Neutrophil (primary cell): ENCODE results near the gene CEP97.
"Not testable (repeated sequence)": the region's sequence is repeated elsewhere in the genome, so short reads cannot be mapped to it uniquely, and the experiment has no call there.

Source experiments
- H3K27ac ChIP-seq: fragments of 200-600 bp; sonication (generic); 2 replicates; pipeline ENCODE4 v1.5.1; 2016; ENCODE audit warnings: mild to moderate bottlenecking, moderate library complexity
- H3K27me3 ChIP-seq: fragments of 200-600 bp; sonication (generic); 2 replicates; pipeline ENCODE4 v1.6.0; 2016; ENCODE audit warnings: mild to moderate bottlenecking
- H3K36me3 ChIP-seq: fragments of 200-600 bp; sonication (generic); 2 replicates; pipeline ENCODE4 v1.5.1; 2017
- H3K4me1 ChIP-seq, 2 experiments: fragments of 200-600 bp in 1 of 2; sonication (generic) in 1 of 2; 1 replicate in 1 of 2; 2 replicates in 1 of 2; pipeline versions ENCODE4 v1.5.1 to v1.6.1; 2013 to 2016; ENCODE audit warnings: low read depth in 1 of 2, low read length in 1 of 2, mild to moderate bottlenecking in 1 of 2, moderate library complexity in 1 of 2; ENCODE audit not compliant: control insufficient read depth in 1 of 2, insufficient read depth in 1 of 2
- H3K4me3 ChIP-seq, 2 experiments: fragments of 200-600 bp in 1 of 2; sonication (generic) in 1 of 2; 1 replicate in 1 of 2; 2 replicates in 1 of 2; pipeline ENCODE4 v1.5.1; 2013 to 2016; ENCODE audit warnings: low read depth in 1 of 2, low read length in 1 of 2, mild to moderate bottlenecking in 1 of 2, moderate library complexity in 1 of 2
- H3K9me3 ChIP-seq: fragments of 200-600 bp; sonication (generic); 2 replicates; pipeline ENCODE4 v1.5.1; 2016
- TF ChIP-seq, protein P1 (sequence below): fragments of 200-600 bp; sonication (generic); IDR thresholded peaks from 2 replicates; pipeline ENCODE4 v1.5.1; 2016; ENCODE audit warnings: antibody characterized with exemption

Gene CEP97

DNA sequence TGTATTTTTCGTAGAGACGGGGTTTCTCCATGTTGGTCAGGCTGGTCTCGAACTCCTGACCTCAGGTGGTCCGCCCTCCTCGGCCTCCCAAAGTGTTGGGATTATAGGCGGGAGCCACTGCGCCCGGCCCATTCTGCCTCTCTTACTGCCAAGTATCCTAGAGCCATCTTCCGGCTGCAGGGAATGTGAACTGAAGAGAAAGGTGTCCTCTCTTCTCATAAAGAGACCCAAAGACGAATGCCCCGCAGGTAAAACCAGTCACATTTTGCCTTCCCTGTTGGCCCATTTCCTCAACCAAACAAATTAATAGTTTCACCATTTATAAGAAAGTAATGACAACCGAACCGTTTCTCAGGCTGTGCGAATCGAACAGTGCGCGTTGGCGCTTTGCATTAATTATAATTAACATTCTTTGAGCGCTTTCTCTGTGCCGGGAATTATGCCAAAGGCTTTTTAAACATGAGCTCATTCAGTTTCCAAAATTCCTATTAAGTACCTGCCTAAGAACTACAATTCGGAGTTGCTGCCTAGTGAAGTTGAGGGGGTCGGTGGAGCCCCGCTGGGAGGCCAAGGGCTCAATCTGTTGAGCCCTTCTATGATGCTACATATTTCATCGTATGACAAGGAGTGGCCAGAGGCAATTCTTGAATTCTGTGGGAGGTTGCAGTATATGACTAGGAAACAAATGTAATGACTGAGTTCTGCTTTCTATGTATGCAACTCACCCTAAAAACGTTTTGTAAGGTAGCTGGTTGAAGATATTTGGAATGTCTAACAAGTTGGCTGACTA is 37.1 kb upstream of the CEP97 start:
- peak overlapping the region; percentile 92 for H3K27ac ChIP-seq
- no peaks in the 10 kb centered on the region for H3K27me3 ChIP-seq
- H3K4me3 ChIP-seq: peak overlapping the region; percentile 89 to 99
- H3K9me3 ChIP-seq: no peaks in the 10 kb centered on the region
- peaks cover 43 to 47% of the 10 kb centered on the region in 2 experiments for H3K4me1 ChIP-seq
- TF ChIP-seq, protein P1, sequence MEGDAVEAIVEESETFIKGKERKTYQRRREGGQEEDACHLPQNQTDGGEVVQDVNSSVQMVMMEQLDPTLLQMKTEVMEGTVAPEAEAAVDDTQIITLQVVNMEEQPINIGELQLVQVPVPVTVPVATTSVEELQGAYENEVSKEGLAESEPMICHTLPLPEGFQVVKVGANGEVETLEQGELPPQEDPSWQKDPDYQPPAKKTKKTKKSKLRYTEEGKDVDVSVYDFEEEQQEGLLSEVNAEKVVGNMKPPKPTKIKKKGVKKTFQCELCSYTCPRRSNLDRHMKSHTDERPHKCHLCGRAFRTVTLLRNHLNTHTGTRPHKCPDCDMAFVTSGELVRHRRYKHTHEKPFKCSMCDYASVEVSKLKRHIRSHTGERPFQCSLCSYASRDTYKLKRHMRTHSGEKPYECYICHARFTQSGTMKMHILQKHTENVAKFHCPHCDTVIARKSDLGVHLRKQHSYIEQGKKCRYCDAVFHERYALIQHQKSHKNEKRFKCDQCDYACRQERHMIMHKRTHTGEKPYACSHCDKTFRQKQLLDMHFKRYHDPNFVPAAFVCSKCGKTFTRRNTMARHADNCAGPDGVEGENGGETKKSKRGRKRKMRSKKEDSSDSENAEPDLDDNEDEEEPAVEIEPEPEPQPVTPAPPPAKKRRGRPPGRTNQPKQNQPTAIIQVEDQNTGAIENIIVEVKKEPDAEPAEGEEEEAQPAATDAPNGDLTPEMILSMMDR: no peak
- H3K36me3 ChIP-seq: peaks cover 8% of the 10 kb centered on the region

DNA sequence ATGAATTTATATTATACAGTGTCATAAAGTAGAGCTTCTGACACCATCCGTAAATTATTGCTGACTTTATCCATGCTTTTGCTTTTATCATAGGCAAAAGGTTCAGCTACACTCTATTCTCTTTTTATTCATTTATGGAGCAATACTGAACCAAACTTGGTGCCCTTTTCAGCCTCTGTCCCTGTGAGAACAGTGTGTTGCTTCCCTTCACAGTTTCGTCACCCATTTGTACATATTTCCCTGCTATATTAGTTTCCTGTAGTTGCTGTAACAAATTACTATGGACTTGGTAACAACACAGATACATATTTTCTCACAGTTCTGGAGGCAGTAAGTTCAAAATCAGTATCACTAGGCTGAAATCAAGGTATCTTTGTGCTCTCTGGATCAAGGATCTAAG is 35.1 kb upstream of the CEP97 start:
- TF ChIP-seq, protein P1: no peak
- Histone ChIP-seq H3K36me3 (peaks cover 3% of the 10 kb centered on the region), H3K4me1 (peaks cover 43 to 47% of the 10 kb centered on the region in 2 experiments), H3K4me3 (no peak overlapping the region), H3K27ac (peak overlapping the region; percentile 58), H3K27me3 (no peaks in the 10 kb centered on the region), H3K9me3 (no peaks in the 10 kb centered on the region)

DNA sequence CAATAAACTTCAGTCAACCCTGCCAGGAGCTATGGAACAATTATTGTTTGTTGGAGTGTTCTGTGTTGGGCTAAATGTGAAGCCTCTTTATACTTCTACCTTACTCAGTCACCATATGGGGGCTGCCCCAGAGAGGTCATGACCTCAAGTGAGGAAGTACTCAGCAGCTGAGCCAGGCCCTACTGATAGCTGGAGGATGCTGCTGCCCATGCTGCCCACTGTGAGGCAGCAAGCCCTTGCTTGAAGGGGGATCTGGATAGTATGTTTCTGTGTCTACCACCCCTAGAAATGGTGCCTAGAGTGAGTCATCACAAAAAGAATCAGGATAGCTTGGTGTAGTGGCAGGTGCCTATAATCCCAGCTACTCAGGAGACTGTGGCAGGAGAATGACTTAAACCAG is 33.4 kb upstream of the CEP97 start:
- Histone ChIP-seq H3K4me1 (peaks cover 33 to 36% of the 10 kb centered on the region in 2 experiments), H3K4me3 (no peak overlapping the region), H3K36me3 (no peaks in the 10 kb centered on the region), H3K27me3 (no peaks in the 10 kb centered on the region), H3K27ac (no peak overlapping the region), H3K9me3 (no peaks in the 10 kb centered on the region)
- TF ChIP-seq, protein P1: no peak

DNA sequence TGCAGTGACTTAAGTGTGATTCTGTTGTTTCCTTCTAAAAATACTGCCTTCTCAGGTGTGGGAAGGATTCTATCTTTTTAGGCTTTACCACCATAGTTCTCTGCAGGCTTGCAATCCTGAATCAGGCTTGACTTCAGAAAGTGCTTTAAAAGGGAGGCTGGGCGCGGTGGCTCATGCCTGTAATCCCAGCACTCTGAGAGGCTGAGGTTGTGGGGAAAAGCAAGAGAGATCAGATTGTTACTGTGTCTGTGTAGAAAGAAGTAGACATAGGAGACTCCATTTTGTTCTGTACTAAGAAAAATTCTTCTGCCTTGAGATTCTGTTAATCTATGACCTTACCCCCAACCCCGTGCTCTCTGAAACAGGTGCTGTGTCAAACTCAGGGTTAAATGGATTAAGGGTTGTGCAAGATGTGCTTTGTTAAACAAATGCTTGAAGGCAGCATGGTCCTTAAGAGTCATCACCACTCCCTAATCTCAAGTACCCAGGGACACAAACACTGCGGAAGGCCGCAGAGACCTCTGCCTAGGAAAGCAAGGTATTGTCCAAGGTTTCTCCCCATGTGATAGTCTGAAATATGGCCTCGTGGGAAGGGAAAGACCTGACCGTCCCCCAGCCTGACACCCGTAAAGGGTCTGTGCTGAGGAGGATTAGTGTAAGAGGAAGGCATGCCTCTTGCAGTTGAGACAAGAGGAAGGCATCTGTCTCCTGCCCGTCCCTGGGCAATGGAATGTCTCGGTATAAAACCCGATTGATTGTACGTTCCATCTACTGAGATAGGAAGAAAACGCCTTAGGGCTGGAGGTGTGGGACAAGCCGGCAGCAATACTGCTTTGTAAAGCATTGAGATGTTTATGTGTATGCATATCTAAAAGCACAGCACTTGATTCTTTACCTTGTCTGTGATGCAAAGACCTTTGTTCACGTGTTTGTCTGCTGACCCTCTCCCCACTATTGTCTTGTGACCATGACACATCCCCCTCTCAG is 32.4 kb upstream of the CEP97 start:
- H3K9me3 ChIP-seq, H3K36me3 ChIP-seq, H3K27ac ChIP-seq, H3K4me3 ChIP-seq, H3K27me3 ChIP-seq: not testable (repeated sequence)
- H3K4me1 ChIP-seq: peaks cover 27 to 32% of the 10 kb centered on the region in 2 experiments

DNA sequence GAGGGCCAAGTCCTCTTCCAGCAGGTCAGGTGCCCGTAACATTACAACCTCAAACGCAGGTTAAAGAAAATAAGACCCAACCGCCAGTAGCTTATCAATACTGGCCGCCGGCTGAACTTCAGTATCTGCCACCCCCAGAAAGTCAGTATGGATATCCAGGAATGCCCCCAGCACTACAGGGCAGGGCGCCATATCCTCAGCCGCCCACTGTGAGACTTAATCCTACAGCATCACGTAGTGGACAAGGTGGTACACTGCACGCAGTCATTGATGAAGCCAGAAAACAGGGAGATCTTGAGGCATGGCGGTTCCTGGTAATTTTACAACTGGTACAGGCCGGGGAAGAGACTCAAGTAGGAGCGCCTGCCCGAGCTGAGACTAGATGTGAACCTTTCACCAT is 30.9 kb upstream of the CEP97 start:
- not testable (repeated sequence) for H3K36me3 ChIP-seq, H3K27ac ChIP-seq, H3K9me3 ChIP-seq, H3K4me3 ChIP-seq, H3K27me3 ChIP-seq
- H3K4me1 ChIP-seq: peaks cover 16 to 20% of the 10 kb centered on the region in 2 experiments
- TF ChIP-seq, protein P1: peak; percentile 61

DNA sequence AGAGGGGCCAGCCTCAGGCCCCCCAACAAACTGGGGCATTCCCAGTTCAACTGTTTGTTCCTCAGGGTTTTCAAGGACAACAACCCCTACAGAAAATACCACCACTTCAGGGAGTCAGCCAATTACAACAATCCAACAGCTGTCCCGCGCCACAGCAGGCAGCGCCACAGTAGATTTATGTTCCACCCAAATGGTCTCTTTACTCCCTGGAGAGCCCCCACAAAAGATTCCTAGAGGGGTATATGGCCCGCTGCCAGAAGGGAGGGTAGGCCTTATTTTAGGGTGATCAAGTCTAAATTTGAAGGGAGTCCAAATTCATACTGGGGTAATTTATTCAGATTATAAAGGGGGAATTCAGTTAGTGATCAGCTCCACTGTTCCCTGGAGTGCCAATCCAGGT is 29.6 kb upstream of the CEP97 start:
- not testable (repeated sequence) for H3K27me3 ChIP-seq, H3K4me3 ChIP-seq, H3K36me3 ChIP-seq, H3K4me1 ChIP-seq, H3K27ac ChIP-seq, H3K9me3 ChIP-seq
